HL-60/S4 (cell line): ENCODE data around the gene TCF4.

Experiments
- in situ Hi-C: fragments of 300-500 bp; cut with MboI; formaldehyde crosslinking; loops from 2 replicates; pipeline ENCODE4 v1.14.3; 2022; ENCODE audit warnings: low sequenced_read_pairs

TCF4 gene

DNA sequence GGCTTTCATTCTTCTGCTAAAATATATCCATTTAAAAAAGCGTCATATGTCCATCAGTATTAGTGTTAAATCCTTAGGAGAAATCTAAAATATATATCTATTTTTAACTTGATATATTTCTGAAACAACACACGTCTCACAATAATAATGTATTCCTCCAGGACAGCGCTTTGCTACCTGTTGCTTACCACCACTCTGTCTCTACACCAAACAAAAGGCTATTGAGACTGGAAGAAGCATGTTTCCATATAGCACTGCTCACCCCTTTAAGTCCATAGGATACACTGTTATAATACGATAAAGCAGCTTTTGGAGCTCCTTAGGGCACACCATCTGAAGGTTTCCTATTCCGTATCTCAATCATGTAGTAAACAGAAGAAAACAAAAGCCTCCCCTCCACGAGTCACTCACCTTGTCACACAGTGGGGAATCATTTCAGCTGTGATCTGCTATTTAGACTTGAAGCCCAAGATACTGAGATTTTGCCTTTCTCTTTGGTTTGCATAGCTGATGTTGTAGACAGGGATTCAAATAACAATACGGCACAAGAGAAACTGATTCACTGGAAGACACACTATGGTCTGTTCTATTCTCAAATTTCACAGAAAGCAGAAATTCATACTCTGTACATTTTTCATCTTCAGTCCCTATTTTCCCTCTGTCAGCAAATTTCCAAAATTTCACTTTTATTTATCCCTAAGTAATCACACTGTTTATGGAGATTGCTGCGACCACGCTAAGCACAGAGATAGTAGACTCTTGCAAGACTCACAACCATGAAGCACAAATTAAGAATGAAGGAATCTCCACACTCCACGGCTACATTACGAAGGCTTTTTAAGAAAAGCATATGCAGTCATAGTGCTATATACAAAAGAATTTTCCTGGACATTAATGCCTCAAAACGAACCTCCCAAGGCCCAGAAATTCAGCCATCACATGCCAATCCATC lies 187.1 kb downstream of the TCF4 start:
- in situ Hi-C loops = loop anchor here (25.0 kb wide), 1 partner anchor 1161 kb away; no protein-coding TSS in a partner anchor

DNA sequence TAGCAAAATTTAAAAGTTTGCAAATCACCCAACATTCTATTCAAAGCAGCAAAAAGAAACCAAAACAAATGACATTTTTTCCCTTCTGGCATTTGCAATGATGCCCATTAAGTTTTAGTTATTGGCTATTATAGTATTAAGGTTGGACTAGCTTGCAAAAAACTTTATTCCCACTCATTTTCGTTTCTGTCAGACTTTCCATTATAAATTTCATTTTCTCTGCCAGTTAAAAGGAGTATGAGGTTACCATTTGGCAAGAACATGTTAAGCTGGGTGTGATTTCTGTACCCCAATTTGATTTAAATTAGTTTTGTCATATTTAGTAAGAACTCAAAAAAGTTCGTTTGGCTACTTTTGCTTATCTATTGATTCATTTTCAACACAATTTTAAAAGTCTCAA lies 187.9 kb downstream of the TCF4 start:
- in situ Hi-C loops = loop anchor here (25.0 kb wide), 1 partner anchor 1162 kb away; no protein-coding TSS in a partner anchor

DNA sequence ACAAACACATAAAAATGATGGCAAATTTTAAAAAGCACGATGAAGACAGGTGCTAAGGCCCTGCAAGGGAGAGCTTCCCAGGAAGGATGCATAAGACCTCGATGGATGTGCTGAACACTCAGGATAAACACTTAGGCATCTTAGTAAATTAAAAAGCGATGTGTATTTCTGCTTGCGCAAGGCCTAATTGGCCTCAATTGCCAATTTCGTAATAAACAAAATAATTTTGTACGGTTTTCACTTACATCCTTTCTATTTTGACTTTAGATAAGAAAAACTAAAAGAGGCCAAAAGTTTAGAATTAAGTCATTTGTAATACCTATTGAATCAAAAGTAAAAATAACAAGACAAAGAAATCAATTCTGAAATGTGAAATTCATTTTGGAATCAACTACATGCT lies 189.1 kb downstream of the TCF4 start:
- in situ Hi-C loops = no loop called here

DNA sequence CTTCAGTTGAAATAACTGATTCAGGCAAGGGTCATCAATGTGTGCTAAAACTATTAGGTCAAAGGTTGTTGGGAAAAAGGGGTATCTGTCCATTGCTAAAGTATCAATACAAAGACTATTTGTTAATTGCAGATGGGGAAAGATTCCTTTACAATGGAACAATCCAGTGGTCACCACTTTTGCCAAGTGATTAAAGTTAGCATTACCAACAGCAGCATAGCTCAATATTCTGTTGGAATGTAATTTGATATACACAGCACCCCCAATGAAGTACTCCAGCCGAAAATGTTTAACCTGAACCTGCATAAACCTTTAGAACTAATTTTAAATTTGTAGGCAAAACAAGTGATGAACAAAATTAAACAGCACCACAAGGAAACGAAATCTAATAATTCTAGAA lies 191.0 kb downstream of the TCF4 start:
- in situ Hi-C loops = no loop called here

DNA sequence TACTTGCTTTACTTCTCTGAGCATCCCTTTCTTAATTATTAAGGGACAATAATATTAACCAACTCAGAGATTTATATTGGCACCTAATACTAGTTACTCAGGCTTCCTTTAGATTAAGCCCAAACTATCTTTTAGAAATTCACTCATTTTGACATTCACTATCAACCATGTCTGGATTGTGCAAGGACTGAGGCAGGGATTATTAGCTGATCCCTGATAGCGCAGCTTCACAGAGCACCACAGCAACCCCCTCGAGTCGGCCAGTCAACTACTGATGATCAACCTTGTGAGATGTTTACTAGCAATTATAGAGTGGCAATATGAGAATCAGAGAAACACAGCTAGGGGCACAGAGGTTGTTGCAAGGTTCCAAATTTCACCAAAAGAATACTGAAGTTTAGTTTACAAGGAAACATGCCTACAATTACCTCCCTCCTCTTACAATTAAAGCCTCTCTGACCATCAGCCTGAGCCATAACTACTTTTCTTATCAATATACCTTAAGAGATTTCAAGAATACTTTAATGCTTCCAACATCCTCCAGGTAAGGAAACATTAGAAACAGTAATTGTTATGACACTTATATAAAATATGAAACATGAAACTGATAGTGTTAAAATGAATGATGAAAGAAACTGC lies 191.6 kb downstream of the TCF4 start:
- in situ Hi-C loops = no loop called here

DNA sequence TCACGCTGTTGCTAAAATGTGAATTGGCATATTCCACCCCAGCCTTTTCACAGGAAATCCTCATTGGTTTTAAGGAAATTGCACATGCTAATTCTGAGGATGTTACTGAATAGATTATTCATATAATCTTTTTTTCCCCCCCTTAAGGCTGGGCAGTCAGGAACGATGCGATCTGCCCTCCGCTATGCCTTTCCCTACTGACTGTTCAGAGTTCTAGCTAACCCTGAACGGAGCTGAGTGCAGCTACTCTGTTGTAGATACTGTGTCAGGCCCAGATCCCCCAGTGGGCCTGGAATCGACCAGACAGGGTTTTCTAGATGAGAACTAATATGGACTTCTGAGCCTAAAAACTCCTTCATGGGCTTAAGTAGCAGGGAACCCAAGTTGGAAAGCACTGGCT lies 192.2 kb downstream of the TCF4 start:
- in situ Hi-C loops = no loop called here

DNA sequence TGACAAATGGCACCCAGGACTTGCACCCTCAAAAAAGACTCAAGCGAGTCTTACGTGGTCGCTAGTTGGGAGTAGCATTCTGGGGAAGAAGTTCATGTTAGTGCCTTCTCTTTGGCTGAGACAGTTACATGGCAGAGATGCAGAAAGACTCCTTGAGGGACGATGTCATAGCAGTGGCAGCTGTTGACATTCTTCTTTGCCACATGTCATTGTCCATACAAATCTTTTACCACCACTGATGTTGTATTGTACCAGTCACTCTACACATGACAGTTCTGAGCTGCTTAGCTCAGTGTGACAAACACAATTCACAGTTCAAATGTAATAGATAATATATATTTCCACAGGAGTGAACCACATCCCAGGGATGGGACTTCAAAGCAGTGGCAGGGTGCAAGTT lies 197.1 kb downstream of the TCF4 start:
- in situ Hi-C loops = no loop called here

DNA sequence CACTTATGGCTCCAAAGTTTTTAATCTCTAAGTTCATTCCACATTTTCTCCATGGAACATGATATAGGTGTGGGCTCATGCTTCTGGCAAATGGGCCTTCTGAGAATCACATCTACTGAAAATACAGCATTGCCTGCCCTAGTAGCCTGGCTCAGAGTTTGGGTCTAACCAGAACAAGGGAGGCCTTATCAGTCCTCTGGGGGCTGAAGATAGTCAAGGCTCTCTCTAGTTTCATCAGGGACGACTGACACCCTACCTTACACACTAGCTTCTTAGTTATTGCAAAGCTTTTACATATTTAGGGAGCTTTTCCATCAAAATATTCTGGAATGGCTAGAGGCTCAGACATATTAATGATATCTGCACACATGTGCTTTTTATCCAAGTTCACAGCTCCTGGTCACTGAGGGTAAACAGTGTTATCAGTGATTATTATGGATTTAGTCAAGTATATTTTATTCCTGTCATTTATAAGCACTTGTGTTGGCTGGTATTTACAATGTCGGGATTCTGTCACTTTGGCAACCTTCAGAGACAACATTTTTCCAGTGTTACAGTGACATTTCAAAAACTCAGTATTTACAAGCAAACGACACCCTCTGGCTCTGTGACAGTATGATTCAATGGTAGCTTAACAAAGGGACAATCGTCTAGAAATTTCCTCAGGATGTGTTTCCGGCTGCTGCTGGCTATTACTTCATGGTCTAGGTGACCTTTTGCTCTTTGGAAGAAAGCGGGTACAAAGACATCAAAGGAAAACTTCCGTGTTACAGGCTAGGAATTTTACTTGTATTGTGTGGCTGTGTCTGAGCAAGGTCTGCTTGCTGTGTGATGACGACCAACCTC lies 200.6 kb downstream of the TCF4 start:
- in situ Hi-C loops = no loop called here

DNA sequence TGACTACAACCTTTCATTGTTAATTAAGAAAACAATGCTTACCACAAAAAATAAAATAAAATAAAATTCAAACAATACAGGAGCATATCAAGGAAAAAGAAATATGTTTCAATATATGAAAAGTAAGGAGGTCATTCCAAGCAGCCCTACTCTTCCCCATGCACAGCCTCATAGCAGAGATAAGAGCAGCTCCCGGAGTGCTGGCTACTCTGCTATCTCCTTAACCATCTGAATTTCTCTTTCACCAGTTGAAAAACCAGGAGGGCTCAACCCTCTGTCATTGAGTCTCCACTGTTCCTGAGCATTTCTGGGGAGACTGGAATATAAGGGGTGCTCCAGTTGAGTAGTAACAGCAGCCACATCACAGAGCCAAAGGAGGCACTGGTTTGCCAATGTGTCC lies 201.4 kb downstream of the TCF4 start:
- in situ Hi-C loops = no loop called here

DNA sequence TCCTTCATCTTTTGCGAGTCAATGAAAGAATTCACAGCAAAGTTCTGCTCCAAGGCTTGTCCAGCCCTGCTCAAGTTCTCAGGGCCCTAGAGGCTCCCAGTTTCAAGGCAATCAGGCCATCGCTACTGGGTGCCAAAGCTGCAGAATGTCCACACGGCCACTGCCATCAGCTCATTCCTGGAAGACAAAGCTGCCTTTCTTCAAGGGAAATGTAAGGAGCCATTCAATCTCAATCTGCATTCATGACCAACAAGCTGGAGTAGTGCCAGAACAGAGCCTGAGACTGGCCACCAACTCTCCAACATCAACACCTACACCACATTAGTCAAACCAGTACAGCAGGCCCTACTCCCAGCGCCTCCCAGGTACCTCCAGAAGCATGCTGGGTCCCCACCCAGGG lies 202.2 kb downstream of the TCF4 start:
- in situ Hi-C loops = no loop called here

DNA sequence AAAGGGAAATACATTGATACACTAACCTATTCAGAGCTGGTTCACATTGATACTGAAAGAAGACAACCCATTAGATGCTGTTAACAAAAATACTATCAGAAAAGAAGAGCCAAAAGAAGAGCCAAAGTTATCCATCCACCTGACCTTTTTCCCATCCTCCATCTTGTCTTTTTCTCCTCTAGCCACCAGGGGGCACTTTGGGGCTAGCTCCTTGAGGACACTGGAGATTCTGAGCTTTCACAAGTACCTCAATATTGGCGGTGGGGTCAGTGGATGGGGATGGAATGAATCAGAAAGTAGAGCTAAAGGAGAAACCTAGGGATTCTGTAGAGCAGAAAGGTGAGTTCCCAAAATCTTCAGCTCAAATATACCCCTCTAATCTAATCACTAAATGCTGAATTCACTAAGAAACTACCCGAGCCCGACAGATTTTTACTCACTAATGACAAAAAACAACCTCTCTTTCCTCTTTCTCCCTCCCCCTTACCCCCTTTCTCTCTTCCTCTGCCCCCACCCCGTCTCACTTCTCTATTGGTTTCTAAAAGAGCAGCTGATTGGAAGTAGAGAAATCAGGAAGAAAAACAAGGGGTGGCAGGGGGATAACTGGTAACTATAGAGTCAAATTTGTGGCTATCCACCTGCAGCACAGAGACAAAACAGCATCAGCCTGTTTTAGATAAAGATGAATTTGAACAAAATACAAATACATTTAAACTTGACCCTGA lies 203.3 kb downstream of the TCF4 start:
- in situ Hi-C loops = no loop called here

DNA sequence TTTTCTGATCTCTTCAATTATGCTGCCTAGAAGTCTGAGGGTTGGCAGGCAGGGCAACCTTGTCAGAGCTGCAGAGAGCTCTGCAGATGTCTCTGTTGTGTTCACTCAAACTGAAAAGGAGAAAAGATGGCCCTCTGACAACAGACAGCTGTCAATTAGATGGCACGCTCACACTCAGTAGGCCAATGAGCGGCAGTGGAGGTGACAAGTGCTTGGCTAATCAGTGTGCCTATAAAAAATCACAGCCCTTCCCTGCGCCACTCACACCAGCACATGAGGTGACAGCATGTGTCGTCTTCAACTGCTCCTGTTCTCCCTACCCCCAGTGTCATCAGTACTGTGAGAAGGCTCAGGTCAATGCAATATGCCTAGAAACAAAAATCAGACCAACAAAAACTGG lies 203.9 kb downstream of the TCF4 start:
- in situ Hi-C loops = no loop called here

DNA sequence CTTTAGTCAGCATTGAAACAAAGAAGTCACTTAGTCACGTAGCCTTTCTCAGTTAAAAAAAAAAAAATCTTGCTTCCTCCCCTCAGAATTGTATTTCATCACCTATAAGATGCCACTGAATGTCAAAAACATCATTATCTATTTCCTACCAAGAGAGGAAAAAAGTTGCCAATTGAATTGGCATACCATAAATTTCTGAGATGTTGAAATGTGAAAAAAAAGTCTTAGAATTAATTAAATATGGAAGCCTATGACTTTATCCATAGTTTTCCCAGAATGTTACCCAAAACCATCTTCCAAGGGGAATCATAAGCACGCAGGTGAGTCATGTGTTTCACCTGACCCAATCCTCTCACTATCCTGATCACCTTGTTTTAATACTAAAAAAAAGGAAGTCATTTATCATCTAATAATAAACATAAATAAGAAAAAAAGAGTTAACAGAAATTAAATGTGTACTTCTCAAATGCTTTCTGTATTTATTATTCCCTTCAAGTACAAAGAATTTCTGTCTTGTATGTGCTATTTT lies 205.7 kb downstream of the TCF4 start:
- in situ Hi-C loops = no loop called here

DNA sequence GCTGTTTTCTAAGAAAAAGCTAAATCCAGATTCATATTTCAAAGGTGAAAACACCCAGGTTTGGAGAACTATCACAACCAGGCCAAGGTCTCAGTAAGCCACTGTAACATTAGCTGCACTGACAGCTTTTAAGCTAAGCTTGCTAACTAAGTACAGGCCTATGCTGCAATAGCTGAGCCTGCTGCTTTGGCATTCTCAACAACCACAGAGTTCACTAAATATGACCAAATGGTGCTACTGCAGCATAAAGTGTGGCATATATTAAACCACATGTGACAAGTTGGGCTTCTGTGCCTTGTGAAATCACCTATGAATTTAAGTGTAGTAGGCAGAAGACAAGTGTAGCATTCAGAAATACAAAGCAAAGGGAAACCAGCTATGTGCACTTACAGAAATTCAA lies 206.7 kb downstream of the TCF4 start:
- in situ Hi-C loops = no loop called here

DNA sequence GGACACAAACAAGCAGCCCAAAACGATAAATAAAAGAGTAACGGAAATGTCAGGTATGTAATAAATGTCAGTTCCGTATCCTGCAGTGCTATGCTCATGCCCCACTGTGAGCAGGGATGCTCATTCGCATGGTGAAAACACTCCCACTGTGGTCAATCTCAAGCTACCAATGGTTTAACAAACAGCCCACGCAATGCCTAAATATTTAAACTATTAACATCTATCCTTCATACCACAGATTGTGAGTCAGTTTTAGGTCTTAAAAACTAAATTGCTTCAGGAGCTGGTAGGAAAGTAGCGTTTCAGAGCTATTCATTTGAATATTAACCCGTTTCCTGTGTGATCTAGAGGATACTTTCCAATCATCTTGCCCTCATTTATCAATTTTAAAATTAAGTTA lies 207.4 kb downstream of the TCF4 start:
- in situ Hi-C loops = no loop called here

DNA sequence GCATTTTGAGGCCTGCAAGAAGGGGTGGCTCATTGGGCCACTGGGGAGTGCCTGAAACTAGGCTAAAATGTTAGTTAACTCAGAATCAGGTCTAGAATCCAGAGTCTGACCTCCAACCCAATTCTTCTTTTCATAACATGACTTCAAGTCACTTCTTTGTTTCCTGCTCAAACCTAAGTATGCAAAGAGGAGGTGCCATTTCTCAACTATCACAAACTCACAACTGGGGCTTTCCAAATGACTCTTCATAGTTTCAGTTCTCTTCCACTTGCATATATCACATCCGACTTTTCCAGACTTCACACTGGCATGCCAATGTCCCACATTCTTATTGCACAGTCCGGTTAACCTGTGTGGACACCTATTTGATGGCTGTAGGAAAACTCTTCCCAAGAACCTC lies 211.6 kb downstream of the TCF4 start:
- in situ Hi-C loops = no loop called here

DNA sequence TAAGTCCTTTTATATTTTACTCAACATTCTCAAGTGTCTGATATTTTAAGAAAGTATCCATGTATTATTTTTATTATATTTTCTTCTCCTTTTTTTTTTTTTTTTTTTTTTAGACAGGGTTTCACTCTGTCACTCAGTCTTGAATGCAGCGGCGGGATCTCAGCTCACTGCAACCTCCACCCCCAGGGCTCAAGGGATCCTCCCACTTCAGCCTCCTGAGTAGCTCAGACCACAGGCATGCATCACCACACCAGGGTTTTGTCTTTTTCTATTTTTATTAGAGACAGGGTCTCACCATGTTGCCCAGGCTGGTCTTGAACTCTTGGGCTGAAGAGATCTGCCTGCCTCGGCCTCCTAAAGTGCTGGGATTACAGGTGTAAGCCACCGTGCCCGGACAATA lies 212.1 kb downstream of the TCF4 start:
- in situ Hi-C loops = no loop called here

DNA sequence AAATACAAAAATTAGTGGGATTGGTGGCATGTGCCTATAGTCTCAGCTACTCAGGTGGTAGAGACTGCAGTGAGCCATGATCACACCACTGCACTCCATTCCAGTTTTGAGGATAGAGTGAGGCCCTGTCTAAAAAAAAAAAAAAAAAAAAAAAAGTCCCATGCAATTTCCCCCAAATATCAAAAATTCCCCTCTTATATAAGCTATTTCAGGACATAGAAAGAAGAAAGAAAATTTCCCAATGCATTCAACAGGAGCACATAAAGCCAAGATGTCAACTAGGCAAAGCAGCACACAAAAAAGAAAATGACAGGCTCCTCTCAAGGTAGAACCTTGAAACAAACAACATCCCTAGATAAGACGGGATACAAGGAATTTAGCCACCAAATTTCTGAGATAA lies 213.3 kb downstream of the TCF4 start:
- in situ Hi-C loops = no loop called here

DNA sequence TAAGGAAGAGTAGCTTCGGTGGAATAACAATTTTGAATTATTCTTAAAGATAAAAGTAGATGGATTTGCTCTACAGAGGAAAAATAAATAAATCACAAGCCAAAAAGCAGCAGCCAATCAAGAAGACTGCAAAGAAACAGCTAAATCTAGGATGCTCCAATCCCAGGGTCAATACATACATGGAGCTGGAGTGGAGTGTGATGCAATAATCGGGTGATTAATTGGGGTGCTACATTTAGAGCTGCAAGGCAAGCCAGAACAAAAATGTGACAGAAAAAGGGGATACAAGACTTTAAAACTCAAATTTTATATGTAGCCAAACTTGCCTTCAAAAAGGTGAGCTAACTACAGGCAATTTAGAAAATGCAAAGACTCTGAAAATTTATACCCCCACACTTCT lies 215.8 kb downstream of the TCF4 start:
- in situ Hi-C loops = no loop called here

DNA sequence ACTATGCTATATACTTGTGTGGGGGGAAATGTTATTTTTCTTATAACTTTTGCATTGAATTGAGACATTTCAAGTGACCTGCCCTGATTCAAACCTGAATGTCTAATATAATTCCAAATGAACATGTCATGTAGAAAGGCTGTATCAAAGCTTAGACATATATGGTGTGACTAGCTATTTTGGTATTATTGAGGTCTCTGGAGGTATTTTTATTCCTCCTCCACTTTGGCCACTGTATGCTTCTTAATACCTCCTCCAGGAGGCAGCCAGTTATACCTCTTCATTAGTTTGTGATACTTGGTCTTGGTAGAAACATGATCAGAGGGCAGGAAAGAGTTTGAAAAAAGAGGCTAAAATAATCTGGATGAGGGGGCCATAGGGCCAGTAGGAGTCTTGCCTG lies 217.1 kb downstream of the TCF4 start:
- in situ Hi-C loops = no loop called here

DNA sequence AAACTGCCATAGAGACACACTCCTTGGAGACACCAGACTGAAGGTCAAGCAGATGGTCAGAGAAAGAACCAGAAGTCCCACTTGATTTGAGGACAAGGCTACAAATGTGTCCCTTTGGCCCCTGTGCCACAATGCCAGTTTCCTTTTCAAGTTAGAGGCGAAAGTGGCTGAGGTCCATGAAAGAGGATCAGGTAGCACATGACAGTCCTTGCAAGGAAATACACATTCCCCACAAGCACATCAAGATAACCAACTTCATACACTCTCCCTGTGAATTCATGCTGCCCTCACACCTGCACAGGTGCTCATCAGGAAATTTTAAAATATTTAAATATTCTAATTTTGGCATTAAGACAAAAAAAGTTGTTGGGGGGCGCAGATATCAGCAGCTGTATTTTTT lies 218.6 kb downstream of the TCF4 start:
- in situ Hi-C loops = no loop called here
